ENCODE measurements around the gene CCDC112. TPM values are rescaled to one million over a fixed set of nuclear protein-coding genes. Genes with fewer than 3 reads are reported as not detected.

Gene CCDC112
- total and polyA plus RNA-seq, 2 experiments from 2014 or later = 18.1 to 48.2 TPM

- Histone ChIP-seq H4K20me1 (replicated peaks; ENCODE audit: insufficient read depth) (no peaks in the 10 kb centered on the region), H3K4me3 (no peak overlapping the region), H3K79me2 (replicated peaks; ENCODE audit: insufficient read depth) (no peaks in the 10 kb centered on the region), H3K4me2 (no peak overlapping the region), H3K9me2 (ENCODE audit: insufficient read depth) (no peaks in the 10 kb centered on the region), H2AFZ (peak overlapping the region; percentile 19; the same call in 1 of the 2 replicates), H3F3A (replicated peaks; ENCODE audit: low read depth) (no peaks in the 10 kb centered on the region), H3K27me3 (ENCODE audit: insufficient read depth) (no peaks in the 10 kb centered on the region), H3K27ac (ENCODE audit: low read depth) (no peak overlapping the region), H3K36me3 (ENCODE audit: insufficient read depth) (no peaks in the 10 kb centered on the region), H3K4me1 (ENCODE audit: insufficient read depth) (peaks cover 10% of the 10 kb centered on the region)
- no peak overlapping the region for H3K27ac Mint-ChIP-seq
- peak; percentile 49; the same call in 1 of the 3 replicates for ATAC-seq
- no peak overlapping the region for H3K4me3 Mint-ChIP-seq
- TF ChIP-seq REST (IDR thresholded peaks at IDR 0.05; ENCODE audit: unreplicated experiment) (no peak), JUNB (IDR thresholded peaks at IDR 0.05; ENCODE audit: unreplicated experiment) (no peak), CREB1 (CRISPR knock-in tag; IDR thresholded peaks at IDR 0.05; ENCODE audit: low read depth) (no peak), CTCF (conservative IDR thresholded peaks at IDR 0.05; ENCODE audit: low read depth in 2 of 2) (0 out of 4 replicates have a peak, but pooled peaks of 1 of the 2 experiments have one; percentile 16), EZH2 (IDR thresholded peaks at IDR 0.05; ENCODE audit: low read depth, unreplicated experiment) (no peak), ZNF331 (CRISPR knock-in tag; IDR thresholded peaks at IDR 0.05; ENCODE audit: low read depth) (no peak), ZNF462 (CRISPR knock-in tag; IDR thresholded peaks at IDR 0.05) (no peak)
- H3K36me3 Mint-ChIP-seq (ENCODE audit: low read depth) = no peaks in the 10 kb centered on the region
- no peaks in the 10 kb centered on the region for H3K9me3 Mint-ChIP-seq
- DNase-seq (ENCODE audit: low spot score) = peak; percentile 23
- H3K27me3 Mint-ChIP-seq (ENCODE audit: insufficient read depth, low read depth, poor library complexity) = no peaks in the 10 kb centered on the region
- peaks cover 12% of the 10 kb centered on the region for H3K4me1 Mint-ChIP-seq
These were observed 16.6 kb upstream of the CCDC112 start for GRCh38 chr5:115313052-115313451.

All from GM23338 (cell line).